ENCODE results near the gene USP10.
A peak's percentile ranks its signal among the peaks of the same experiment; 100 is the strongest.

USP10 gene

GRCh38 chr16:84723906-84724305 is 24.1 kb downstream of the USP10 start:
- no peak for DNase-seq (ENCODE audit: low read depth, low spot score)
- H3K27me3 ChIP-seq (ENCODE audit: insufficient read depth, insufficient read length), result no peaks in the 10 kb centered on the region
- TF ChIP-seq YY1 (IDR thresholded peaks at IDR 0.05; ENCODE audit: insufficient read depth, insufficient read length) (no peak), ZNF274 (IDR thresholded peaks at IDR 0.05; ENCODE audit: low read depth, low read length) (no peak), SUZ12 (IDR thresholded peaks at IDR 0.05; ENCODE audit: extremely low read depth, insufficient read depth, insufficient read length) (no peak)
- H3K4me1 ChIP-seq (ENCODE audit: insufficient read depth, insufficient read length), result no peaks in the 10 kb centered on the region
- no peak overlapping the region for H3K9ac ChIP-seq (ENCODE audit: insufficient read length, low read depth)
- peaks cover 20% of the 10 kb centered on the region for H3K36me3 ChIP-seq (ENCODE audit: insufficient read depth, insufficient read length, low read length)
- H3K9me3 ChIP-seq (ENCODE audit: insufficient read depth, low read length), result no peaks in the 10 kb centered on the region
- no peak overlapping the region for H3K4me3 ChIP-seq (ENCODE audit: insufficient read length, low read depth)

DNA sequence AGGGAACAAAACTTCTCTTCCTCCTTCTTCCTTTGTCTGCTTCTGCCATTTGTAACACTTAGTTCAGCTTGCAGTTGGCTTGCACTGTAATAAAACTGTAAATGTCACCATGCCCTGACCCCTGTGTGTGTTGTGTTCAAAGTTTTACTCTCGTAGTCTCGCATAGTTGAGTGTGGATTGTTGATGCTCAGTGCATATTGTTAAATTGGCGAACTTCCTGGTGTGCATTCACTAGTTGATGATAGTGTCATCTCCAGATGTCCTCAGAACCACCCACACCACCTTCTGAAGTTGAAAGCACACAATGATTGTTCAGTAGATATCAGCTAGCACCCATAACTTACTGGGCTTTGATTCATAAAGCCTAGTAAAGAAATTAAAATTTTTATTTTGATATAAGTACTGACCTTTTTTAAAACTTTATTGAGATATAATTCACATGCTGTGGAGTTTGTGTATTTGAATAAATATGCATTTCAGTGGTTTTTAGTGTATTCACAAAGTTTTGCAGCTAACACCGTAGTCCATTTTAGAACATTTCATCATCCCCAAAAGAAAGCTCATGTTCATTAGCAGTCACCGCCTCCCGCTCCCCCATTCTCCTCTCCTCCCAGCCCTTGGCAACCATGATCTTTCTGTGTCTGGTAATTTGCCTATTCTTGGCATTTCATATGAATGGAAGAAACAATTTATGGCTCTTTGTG is 25.0 kb downstream of the USP10 start:
- Histone ChIP-seq H3K4me3 (ENCODE audit: insufficient read length, low read depth) (no peak overlapping the region), H3K4me1 (ENCODE audit: insufficient read depth, insufficient read length) (no peaks in the 10 kb centered on the region), H3K9me3 (ENCODE audit: insufficient read depth, low read length) (no peaks in the 10 kb centered on the region), H3K9ac (ENCODE audit: insufficient read length, low read depth) (no peak overlapping the region), H3K27me3 (ENCODE audit: insufficient read depth, insufficient read length) (no peaks in the 10 kb centered on the region), H3K36me3 (ENCODE audit: insufficient read depth, insufficient read length, low read length) (peaks cover 17% of the 10 kb centered on the region)
- TF ChIP-seq YY1 (IDR thresholded peaks at IDR 0.05; ENCODE audit: insufficient read depth, insufficient read length) (no peak), ZNF274 (IDR thresholded peaks at IDR 0.05; ENCODE audit: low read depth, low read length) (no peak), SUZ12 (IDR thresholded peaks at IDR 0.05; ENCODE audit: extremely low read depth, insufficient read depth, insufficient read length) (no peak)
- no peak for DNase-seq (ENCODE audit: low read depth, low spot score)

- no peak overlapping the region for H3K9ac ChIP-seq (ENCODE audit: insufficient read length, low read depth)
- no peak for TF ChIP-seq ZNF274 (IDR thresholded peaks at IDR 0.05; ENCODE audit: low read depth, low read length)
- TF ChIP-seq YY1 (IDR thresholded peaks at IDR 0.05; ENCODE audit: insufficient read depth, insufficient read length), result no peak
- no peak for TF ChIP-seq SUZ12 (IDR thresholded peaks at IDR 0.05; ENCODE audit: extremely low read depth, insufficient read depth, insufficient read length)
- DNase-seq (ENCODE audit: low read depth, low spot score), result no peak
- H3K36me3 ChIP-seq (ENCODE audit: insufficient read depth, insufficient read length, low read length), result peaks cover 11% of the 10 kb centered on the region
- H3K27me3 ChIP-seq (ENCODE audit: insufficient read depth, insufficient read length), result no peaks in the 10 kb centered on the region
- H3K9me3 ChIP-seq (ENCODE audit: insufficient read depth, low read length), result no peaks in the 10 kb centered on the region
- H3K4me3 ChIP-seq (ENCODE audit: insufficient read length, low read depth), result no peak overlapping the region
- no peaks in the 10 kb centered on the region for H3K4me1 ChIP-seq (ENCODE audit: insufficient read depth, insufficient read length)
Observed at GRCh38 chr16:84725481-84726078, 25.8 kb downstream of the USP10 start.

GRCh38 chr16:84726079-84726668 is 26.4 kb downstream of the USP10 start:
- no peak overlapping the region for H3K4me3 ChIP-seq (ENCODE audit: insufficient read length, low read depth)
- no peaks in the 10 kb centered on the region for H3K27me3 ChIP-seq (ENCODE audit: insufficient read depth, insufficient read length)
- DNase-seq (ENCODE audit: low read depth, low spot score), result peak; percentile 66
- H3K4me1 ChIP-seq (ENCODE audit: insufficient read depth, insufficient read length), result no peaks in the 10 kb centered on the region
- peaks cover 8% of the 10 kb centered on the region for H3K36me3 ChIP-seq (ENCODE audit: insufficient read depth, insufficient read length, low read length)
- TF ChIP-seq SUZ12 (IDR thresholded peaks at IDR 0.05; ENCODE audit: extremely low read depth, insufficient read depth, insufficient read length), result no peak
- no peaks in the 10 kb centered on the region for H3K9me3 ChIP-seq (ENCODE audit: insufficient read depth, low read length)
- peak overlapping the region; percentile 57 for H3K9ac ChIP-seq (ENCODE audit: insufficient read length, low read depth)

- no peaks in the 10 kb centered on the region for H3K27me3 ChIP-seq (ENCODE audit: insufficient read depth, insufficient read length)
- DNase-seq (ENCODE audit: low read depth, low spot score), result no peak
- no peaks in the 10 kb centered on the region for H3K9me3 ChIP-seq (ENCODE audit: insufficient read depth, low read length)
- no peaks in the 10 kb centered on the region for H3K4me1 ChIP-seq (ENCODE audit: insufficient read depth, insufficient read length)
- H3K9ac ChIP-seq (ENCODE audit: insufficient read length, low read depth), result peak overlapping the region; percentile 57
- H3K36me3 ChIP-seq (ENCODE audit: insufficient read depth, insufficient read length, low read length), result peaks cover 1% of the 10 kb centered on the region
- no peak overlapping the region for H3K4me3 ChIP-seq (ENCODE audit: insufficient read length, low read depth)
- no peak for TF ChIP-seq ZNF274 (IDR thresholded peaks at IDR 0.05; ENCODE audit: low read depth, low read length)
- no peak for TF ChIP-seq YY1 (IDR thresholded peaks at IDR 0.05; ENCODE audit: insufficient read depth, insufficient read length)
- no peak for TF ChIP-seq SUZ12 (IDR thresholded peaks at IDR 0.05; ENCODE audit: extremely low read depth, insufficient read depth, insufficient read length)
Observed at GRCh38 chr16:84726669-84727467, 27.1 kb downstream of the USP10 start.

- Histone ChIP-seq H3K9ac (ENCODE audit: insufficient read length, low read depth) (no peak overlapping the region), H3K9me3 (ENCODE audit: insufficient read depth, low read length) (no peaks in the 10 kb centered on the region), H3K27me3 (ENCODE audit: insufficient read depth, insufficient read length) (no peaks in the 10 kb centered on the region), H3K4me1 (ENCODE audit: insufficient read depth, insufficient read length) (no peaks in the 10 kb centered on the region), H3K36me3 (ENCODE audit: insufficient read depth, insufficient read length, low read length) (peaks cover 12% of the 10 kb centered on the region), H3K4me3 (ENCODE audit: insufficient read length, low read depth) (no peak overlapping the region)
- TF ChIP-seq YY1 (IDR thresholded peaks at IDR 0.05; ENCODE audit: insufficient read depth, insufficient read length) (no peak), SUZ12 (IDR thresholded peaks at IDR 0.05; ENCODE audit: extremely low read depth, insufficient read depth, insufficient read length) (no peak), ZNF274 (IDR thresholded peaks at IDR 0.05; ENCODE audit: low read depth, low read length) (no peak)
- DNase-seq (ENCODE audit: low read depth, low spot score), result no peak
Observed at GRCh38 chr16:84728853-84729424, 29.1 kb downstream of the USP10 start.

Measured in NT2/D1 (cell line).